ENCODE measurements around the gene CTRL.

The CTRL gene

GRCh38 chr16:67971111-67971510, 39.4 kb upstream of the CTRL start:
- TF ChIP-seq CTCF (IDR thresholded peaks at IDR 0.05; ENCODE audit: low read depth, low read length): no peak
- no peak overlapping the region for H3K4me3 ChIP-seq (ENCODE audit: low read depth, low read length)

GRCh38 chr16:67969254-67970039, 37.8 kb upstream of the CTRL start:
- peak overlapping the region; percentile 99 for H3K4me3 ChIP-seq (ENCODE audit: low read depth, low read length)
- TF ChIP-seq CTCF (IDR thresholded peaks at IDR 0.05; ENCODE audit: low read depth, low read length): no peak

GRCh38 chr16:67968400-67969253, 37.0 kb upstream of the CTRL start, which contains the start of gene SLC12A4:
SLC12A4 (minus strand) TSS chr16:67968637; CDS start chr16:67968553, 84 bp downstream.
- no peak for TF ChIP-seq CTCF (IDR thresholded peaks at IDR 0.05; ENCODE audit: low read depth, low read length)
- H3K4me3 ChIP-seq (ENCODE audit: low read depth, low read length): peak within 1 kb of the TSS; percentile 99

GRCh38 chr16:67967958-67968399, 36.3 kb upstream of the CTRL start:
- peak overlapping the region; percentile 99 for H3K4me3 ChIP-seq (ENCODE audit: low read depth, low read length)
- no peak for TF ChIP-seq CTCF (IDR thresholded peaks at IDR 0.05; ENCODE audit: low read depth, low read length)

- TF ChIP-seq CTCF (IDR thresholded peaks at IDR 0.05; ENCODE audit: low read depth, low read length): no peak
These were observed 35.7 kb upstream of the CTRL start for GRCh38 chr16:67967183-67967957.

GRCh38 chr16:67966549-67967182, 35.0 kb upstream of the CTRL start:
- H3K4me3 ChIP-seq (ENCODE audit: low read depth, low read length): peak overlapping the region; percentile 99

More at GRCh38 chr16:67967183-67967957, 35.7 kb upstream of the CTRL start:
- H3K4me3 ChIP-seq (ENCODE audit: low read depth, low read length): peak overlapping the region; percentile 99

More at GRCh38 chr16:67966549-67967182, 35.0 kb upstream of the CTRL start:
- no peak for TF ChIP-seq CTCF (IDR thresholded peaks at IDR 0.05; ENCODE audit: low read depth, low read length)
